HG03439 (cell line): ENCODE data around the gene CRAMP1.
"Not testable (repeated sequence)": the region's sequence is repeated elsewhere in the genome, so short reads cannot be mapped to it uniquely, and the experiment has no call there.

Experiments used
- ATAC-seq: cut with Tn5 transposase; IDR thresholded peaks from one replicate; pipeline ENCODE4 v1.9.1; 2021; ENCODE audit warnings: mild to moderate bottlenecking, moderate library complexity; ENCODE audit not compliant: unreplicated experiment

CRAMP1 gene

DNA sequence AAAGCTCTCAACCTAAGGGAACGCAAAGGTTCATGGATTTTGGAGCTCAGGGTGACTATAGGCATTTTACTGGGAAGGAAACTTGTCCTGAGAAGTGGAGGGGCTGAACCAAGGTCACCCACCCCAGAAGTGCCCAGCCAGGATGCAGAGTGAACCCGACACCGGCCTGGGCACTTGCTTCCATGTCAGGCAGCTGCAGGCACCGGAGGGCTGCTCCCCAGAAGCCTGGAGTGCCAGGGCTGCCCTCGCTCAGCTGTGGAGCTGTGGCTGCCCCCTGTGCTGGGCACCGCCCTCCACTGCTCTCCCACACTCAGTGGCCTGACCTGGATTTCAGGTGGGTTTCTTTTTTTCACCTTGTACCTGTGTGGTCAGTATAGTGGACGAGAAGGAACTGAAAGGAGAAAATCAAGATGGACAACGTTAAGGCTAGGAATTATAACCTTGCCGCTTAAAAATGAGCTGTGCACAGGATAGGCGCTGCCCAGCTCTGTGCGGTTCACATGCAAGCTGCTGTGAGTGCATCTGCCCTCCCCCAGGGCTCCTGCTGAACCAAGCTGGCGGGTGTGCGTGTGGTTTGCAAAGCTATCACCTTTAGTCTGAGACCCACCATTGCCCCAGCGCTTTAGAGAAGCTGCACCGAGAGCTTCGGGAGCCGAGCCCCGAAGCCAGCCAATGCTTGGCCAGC lies 96.1 kb downstream of the CRAMP1 start:
- no peak for ATAC-seq

GRCh38 chr16:1708768-1709180 lies 96.6 kb downstream of the CRAMP1 start:
- ATAC-seq: no peak

- ATAC-seq: no peak
Measured at GRCh38 chr16:1709356-1709755, 97.2 kb downstream of the CRAMP1 start.

DNA sequence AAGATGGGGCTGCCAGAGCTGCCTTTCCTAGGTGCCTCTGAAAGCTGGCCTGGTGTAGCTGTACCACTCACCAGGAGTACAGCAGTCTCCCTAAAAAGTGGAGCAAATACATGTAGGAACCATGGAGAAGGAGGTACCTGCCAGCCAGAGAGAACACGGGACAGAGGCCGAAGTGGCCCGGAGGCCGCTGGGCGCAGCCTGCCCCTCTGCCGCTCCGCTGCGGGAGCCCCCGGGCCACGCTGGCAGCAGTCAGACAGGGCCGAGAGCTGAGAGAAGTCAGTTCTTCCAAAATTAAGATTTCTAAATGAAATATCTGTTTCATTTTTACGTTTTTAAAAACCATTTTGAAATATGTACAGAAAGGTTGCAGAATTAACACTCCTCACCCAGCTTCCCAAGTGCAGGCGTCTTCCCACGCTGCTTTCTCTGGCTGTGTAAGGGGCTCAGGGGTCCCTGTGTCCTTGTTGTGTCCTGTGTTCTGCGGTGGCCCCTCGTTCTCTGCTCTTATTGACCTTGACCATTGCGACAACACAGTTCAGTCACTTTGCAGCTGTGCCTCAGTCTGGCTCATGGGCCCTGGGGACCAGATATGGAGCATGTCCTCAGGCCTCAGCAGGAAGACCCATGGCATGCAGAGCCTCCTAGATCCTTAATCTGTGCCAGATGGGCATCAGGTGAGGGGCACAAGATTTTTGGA lies 98.8 kb downstream of the CRAMP1 start:
- no peak for ATAC-seq

DNA sequence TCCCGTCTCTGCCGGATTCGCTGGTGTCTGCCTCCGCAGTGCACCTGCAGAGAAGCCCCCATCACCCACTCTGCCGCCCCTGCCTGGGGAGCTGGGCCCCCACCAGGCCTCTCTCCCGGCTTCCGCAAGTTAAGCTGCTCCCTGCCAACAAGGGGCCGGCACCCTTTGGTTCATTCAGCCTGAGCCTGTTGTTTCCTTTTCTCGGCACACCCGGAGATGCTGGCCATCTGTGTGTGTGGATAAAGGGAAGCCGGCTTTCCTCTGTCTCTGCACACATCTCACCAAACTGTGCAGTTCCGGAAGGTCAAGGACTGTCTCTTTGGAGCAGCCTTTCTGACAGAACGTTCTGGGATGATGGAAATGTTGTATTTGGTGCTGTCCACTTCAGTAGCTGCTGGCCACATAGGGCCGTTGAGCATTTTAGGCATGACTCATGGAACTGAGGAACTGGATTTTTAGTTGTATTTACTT lies 100.7 kb downstream of the CRAMP1 start:
- ATAC-seq: no peak

DNA sequence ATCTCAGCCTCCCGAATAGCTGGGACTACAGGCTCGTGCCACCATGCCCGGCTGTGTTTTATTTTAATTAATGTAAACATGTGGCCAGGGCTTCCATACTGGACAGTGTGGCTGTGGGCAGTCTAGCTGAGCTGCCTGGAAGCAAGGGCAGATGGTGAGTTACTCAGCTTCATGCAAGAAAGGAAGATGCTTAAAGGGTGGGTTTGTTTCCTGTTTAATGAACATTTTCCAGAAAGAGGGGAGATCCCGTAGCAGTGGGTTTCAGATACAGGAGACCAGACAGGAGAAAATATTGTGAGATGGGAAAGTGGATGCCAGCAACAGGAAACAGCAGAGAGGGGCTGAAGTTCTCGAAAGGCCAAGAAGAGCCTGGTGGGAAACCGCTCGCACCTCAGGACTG lies 101.2 kb downstream of the CRAMP1 start:
- ATAC-seq: no peak

DNA sequence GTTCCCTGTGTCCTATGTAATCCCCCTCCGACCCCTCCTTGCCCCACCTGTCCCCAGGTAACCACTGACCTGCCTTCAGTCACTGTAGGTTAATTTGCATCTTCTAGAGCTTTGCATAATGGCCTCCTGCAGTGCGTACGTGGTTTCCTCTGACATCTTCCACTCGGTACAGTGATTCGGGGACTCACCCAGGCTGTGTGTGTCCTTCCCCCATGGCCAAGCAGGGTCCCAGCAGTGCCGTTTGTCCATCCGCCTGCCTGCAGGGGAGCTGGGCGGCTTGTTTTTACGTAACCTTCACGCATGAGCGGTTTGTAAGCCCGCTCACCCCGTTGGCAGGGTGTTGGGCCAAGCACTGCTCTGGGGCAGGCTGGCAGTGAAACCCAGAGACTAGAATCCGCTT lies 101.8 kb downstream of the CRAMP1 start:
- ATAC-seq: no peak

DNA sequence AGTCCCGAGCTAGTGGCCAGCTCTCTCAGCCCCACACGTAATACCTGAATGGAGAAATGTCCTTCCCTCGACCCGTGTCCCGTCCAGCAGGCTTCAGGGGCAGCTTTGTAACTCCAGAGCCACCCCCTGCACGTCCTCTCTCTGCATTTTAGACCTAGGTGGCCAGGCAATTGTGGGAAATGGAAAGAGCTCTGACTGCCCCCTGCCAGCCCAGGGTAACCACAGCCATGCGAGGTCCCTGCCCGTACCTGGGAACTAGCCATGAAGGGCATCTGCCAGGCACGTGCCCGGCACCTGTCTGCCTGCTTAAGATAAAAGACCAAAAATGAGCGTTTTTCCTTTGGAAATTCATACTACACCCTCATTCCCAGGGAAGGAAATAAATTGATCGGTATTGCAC lies 103.1 kb downstream of the CRAMP1 start:
- ATAC-seq: no peak

GRCh38 chr16:1718236-1718635 lies 106.1 kb downstream of the CRAMP1 start:
- not testable (repeated sequence) for ATAC-seq

- ATAC-seq: not testable (repeated sequence)
Measured at GRCh38 chr16:1719559-1720229, 107.5 kb downstream of the CRAMP1 start.

DNA sequence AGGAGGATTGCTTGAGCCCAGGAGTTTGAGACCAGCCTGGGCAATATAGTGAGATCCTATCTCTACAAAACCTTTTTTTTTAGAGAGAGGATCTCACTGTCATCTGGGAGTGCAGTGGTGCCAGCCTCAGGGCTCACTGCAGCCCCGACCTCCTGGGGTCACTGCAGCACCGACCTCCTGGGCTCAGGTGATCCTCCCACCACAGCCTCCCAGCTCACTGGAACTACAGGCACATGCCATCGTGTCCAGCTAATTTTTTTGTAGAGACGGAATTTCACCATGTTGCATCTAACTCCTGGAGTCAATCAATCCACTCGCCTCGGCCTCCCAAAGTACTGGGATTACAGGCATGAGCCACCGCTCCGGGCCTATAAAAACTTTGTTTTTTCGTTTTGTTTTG lies 109.2 kb downstream of the CRAMP1 start:
- no peak for ATAC-seq

- ATAC-seq: no peak
Measured at GRCh38 chr16:1723450-1724147, 111.4 kb downstream of the CRAMP1 start.

DNA sequence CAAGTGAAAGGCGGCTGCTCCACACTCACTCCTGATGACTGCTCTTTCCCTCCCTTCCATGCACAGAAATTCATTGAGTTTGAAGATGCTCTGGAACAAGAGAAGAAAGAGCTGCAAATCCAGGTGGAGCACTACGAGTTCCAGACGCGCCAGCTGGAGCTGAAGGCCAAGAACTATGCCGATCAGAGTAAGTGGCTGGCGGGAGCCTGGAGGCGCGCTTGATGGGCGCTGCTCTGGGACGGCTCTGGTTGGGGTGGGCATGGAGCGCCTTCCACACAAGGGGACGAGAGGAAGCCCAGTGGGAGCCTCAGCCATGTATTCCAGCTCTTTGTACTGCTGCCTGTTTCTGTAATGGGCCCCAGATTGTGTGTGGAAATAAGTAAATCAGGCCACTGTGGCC lies 112.3 kb downstream of the CRAMP1 start:
- ATAC-seq: no peak

GRCh38 chr16:1726661-1727502 lies 114.7 kb downstream of the CRAMP1 start:
- no peak for ATAC-seq
